Activated B cell treated with CpG ODN at 0.5 μM for 24 hours (primary cell): ENCODE measurements around the gene KLHDC10. TPM values are rescaled to one million over a fixed set of nuclear protein-coding genes. Genes with fewer than 3 reads are reported as not detected.

Experiments
- ATAC-seq: fragments of 200-7000 bp; cut with Tn5 transposase; one replicate; pipeline ENCODE4 v1.10.0; 2021; ENCODE audit warnings: low read depth, mild to moderate bottlenecking, moderate library complexity
- CTCF ChIA-PET: fragments of 350-600 bp; sonication (Branson Sonifier 250); formaldehyde crosslinking; loops from one replicate; lab custom pipeline; 2021; ENCODE audit warnings: antibody characterized with exemption; lab: Charles Lee
- POLR2A ChIA-PET: fragments of 350-600 bp; sonication (Branson Sonifier 250); formaldehyde crosslinking; loops from one replicate; lab custom pipeline; 2021; ENCODE audit warnings: antibody characterized with exemption; lab: Charles Lee
- DNase-seq: peaks from one replicate; pipeline ENCODE4 v3.0.0; 2022
- H3K27ac Mint-ChIP-seq: one replicate; pipeline ENCODE4 v1.8.0; 2020; ENCODE audit warnings: mixed read lengths
- H3K27me3 Mint-ChIP-seq: one replicate; pipeline ENCODE4 v1.8.0; 2021; ENCODE audit warnings: mixed read lengths
- H3K36me3 Mint-ChIP-seq: one replicate; pipeline ENCODE4 v1.8.0; 2021; ENCODE audit warnings: low read depth, mixed read lengths
- H3K4me1 Mint-ChIP-seq: one replicate; pipeline ENCODE4 v1.8.0; 2021; ENCODE audit warnings: mixed read lengths
- H3K4me3 Mint-ChIP-seq: one replicate; pipeline ENCODE4 v1.8.0; 2020; ENCODE audit warnings: mild to moderate bottlenecking, mixed read lengths
- H3K9me3 Mint-ChIP-seq: one replicate; pipeline ENCODE4 v1.8.0; 2020; ENCODE audit warnings: mixed read lengths
- intact Hi-C: fragments of 100-400 bp; cut with micrococcal nuclease; formaldehyde crosslinking; loops from one replicate; pipeline ENCODE4 v1.15.1; 2024
- total RNA-seq: library from RNA; stranded (reverse); gene quantifications from 2 replicates; pipeline ENCODE4 v1.2.3, GENCODE V29; 2022
- TF ChIP-seq, protein P1 (sequence below): fragments of 200-600 bp; IDR thresholded peaks from one replicate; pipeline ENCODE4 v1.8.0; 2022; ENCODE audit warnings: antibody characterized with exemption, mild to moderate bottlenecking

KLHDC10 gene
- total RNA-seq, 1 donor from 2014 or later = 21.0 TPM

DNA sequence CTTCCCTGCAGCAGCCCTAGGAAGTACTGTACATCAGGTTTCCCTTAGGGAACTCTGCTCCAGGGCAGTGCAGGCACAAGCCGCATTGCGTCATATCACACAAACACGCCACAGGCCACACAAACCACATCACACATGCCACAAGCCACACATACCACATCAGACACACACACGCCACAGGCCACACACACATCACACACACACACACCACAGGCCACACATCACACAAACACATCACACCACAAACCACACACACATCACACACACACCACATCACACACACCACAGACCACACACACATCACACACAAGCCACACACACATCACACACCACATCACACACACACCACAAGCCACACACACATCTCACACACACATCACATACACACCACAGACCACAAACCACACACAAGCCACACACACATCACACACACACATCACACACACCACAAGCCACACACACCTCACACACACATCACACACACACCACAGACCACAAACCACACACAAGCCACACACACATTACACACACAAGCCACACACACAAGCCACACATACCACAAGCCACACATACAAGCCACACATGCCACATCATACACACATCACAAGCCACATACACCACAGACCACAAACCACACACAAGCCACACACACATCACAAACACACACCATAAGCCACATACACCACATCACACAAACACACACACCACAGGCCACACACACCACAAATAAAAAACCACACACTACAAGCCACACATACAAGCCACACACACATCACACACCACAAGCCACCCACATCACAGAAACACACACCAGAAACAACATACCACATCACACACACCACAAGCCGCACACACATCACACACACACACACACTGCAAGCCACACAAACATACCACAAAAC is 81.5 kb downstream of the KLHDC10 start:
- ATAC-seq = no peak
- DNase-seq = no peak
- H3K4me1 Mint-ChIP-seq = peaks cover 37% of the 10 kb centered on the region
- H3K27ac Mint-ChIP-seq = no peak overlapping the region
- no peaks in the 10 kb centered on the region for H3K36me3 Mint-ChIP-seq
- POLR2A ChIA-PET = interaction anchor here (0.6 to 3.4 kb wide), 4 partner anchors 8 to 685 kb away, joined by 3 to 17 read pairs (median 9); partner anchors contain the start of gene TMEM209
- intact Hi-C loops = no loop called here
- TF ChIP-seq, protein P1, sequence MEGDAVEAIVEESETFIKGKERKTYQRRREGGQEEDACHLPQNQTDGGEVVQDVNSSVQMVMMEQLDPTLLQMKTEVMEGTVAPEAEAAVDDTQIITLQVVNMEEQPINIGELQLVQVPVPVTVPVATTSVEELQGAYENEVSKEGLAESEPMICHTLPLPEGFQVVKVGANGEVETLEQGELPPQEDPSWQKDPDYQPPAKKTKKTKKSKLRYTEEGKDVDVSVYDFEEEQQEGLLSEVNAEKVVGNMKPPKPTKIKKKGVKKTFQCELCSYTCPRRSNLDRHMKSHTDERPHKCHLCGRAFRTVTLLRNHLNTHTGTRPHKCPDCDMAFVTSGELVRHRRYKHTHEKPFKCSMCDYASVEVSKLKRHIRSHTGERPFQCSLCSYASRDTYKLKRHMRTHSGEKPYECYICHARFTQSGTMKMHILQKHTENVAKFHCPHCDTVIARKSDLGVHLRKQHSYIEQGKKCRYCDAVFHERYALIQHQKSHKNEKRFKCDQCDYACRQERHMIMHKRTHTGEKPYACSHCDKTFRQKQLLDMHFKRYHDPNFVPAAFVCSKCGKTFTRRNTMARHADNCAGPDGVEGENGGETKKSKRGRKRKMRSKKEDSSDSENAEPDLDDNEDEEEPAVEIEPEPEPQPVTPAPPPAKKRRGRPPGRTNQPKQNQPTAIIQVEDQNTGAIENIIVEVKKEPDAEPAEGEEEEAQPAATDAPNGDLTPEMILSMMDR = no peak
- no peaks in the 10 kb centered on the region for H3K27me3 Mint-ChIP-seq
- CTCF ChIA-PET = no interaction called here
- peaks cover 2% of the 10 kb centered on the region for H3K9me3 Mint-ChIP-seq
- H3K4me3 Mint-ChIP-seq = no peak overlapping the region

DNA sequence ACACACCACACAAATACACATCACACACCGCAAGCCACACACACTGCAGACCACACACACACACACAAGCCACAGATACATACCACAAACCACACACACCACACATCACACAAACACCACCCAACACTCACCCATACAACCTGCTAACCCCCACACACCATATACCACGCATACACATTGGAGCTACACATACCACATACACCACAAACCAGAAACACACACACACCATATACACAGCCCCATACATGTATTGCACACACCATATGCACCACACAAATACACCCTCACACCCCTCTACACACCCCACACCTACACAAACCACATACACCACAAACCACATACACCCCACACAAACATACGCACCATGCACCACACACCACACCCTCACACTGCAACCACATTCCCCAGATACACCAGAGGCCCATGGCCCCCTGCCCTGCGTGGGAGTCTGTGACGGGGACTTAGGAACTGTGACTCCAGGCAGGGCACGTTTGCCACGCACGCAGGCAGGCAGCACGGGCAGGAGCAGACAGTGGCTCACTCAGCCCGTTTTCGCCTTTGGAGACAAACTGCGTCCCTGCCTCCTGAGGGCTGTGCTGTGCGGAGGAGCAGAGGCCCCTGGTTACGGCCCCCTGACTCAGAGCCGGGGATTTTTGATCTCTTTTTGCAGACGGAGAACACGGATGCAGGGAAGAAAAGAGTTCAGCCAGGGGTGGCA is 82.3 kb downstream of the KLHDC10 start:
- Mint-ChIP-seq H3K27ac (no peak overlapping the region), H3K9me3 (peaks cover 2% of the 10 kb centered on the region), H3K4me3 (no peak overlapping the region), H3K36me3 (peaks cover 3% of the 10 kb centered on the region), H3K27me3 (no peaks in the 10 kb centered on the region), H3K4me1 (peaks cover 36% of the 10 kb centered on the region)
- TF ChIP-seq, protein P1 = no peak
- ATAC-seq = no peak
- ChIA-PET POLR2A (interaction anchor here (2.2 kb wide), 1 partner anchor 11 kb away, joined by 8 read pairs; no protein-coding TSS in a partner anchor), CTCF (no interaction called here)
- intact Hi-C loops = no loop called here
- DNase-seq = no peak

DNA sequence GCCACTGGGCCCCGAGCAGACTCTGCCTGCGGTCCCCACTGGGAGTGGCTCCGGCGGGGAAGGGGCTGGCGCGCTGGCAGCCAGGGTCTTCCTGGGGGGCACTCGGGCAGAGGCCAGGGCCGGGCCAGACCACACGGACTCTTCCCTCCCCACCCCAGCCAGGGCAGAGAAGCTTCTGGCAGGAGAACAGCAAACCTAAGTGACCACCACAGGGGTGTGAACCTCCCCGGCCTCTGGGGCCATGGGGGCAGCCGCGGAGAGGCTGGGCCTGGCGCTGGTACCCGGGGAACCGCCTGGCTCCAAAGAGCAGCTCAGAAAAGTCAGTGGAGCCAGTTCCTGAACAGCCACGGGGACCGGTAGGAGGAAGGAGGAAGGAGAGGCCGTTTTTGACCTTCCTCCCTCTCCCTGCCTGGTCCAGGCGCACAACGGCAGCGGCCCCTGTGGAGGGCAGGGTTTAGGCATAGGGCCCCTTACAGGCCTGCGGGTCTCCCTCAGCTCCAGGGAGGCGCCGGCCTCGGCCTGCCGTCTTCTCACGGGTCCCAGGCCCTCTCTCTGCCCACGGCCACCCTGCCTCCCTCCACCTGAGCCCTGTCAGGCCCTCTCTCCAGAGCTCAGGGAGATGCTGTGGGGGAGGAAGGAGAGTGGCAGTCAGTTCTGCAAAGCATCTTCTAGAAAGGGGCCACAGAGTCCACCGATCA is 83.0 kb downstream of the KLHDC10 start:
- no peak overlapping the region for H3K27ac Mint-ChIP-seq
- H3K4me3 Mint-ChIP-seq = no peak overlapping the region
- H3K9me3 Mint-ChIP-seq = peaks cover 2% of the 10 kb centered on the region
- H3K4me1 Mint-ChIP-seq = peaks cover 29% of the 10 kb centered on the region
- ATAC-seq (no peak), DNase-seq (no peak)
- TF ChIP-seq, protein P1 = no peak
- peaks cover 7% of the 10 kb centered on the region for H3K36me3 Mint-ChIP-seq
- ChIA-PET CTCF (no interaction called here), POLR2A (interaction anchor here (2.2 kb wide), 1 partner anchor 12 kb away, joined by 8 read pairs; no protein-coding TSS in a partner anchor)
- no peaks in the 10 kb centered on the region for H3K27me3 Mint-ChIP-seq
- intact Hi-C loops = no loop called here

DNA sequence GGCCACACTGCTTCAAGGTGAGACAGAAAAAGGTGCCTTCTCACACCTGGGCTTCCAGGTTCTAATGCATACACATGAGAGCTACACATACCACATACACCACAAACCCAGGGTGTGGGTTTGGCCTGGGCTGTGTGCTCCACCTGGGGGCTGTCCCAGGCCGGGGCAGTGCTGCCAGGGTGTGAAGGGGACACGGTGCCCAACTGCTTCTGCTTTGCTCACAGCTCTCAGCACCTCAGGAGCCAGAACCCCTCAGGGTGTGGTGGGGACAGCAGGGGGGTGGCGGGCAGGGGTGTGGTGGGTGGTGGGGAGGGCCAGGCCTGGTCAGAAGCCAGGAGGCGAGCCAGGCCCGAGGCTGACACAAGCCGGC is 83.8 kb downstream of the KLHDC10 start:
- DNase-seq = no peak

More for the DNA sequence above, 83.8 kb downstream of the KLHDC10 start:
- H3K36me3 Mint-ChIP-seq = peaks cover 9% of the 10 kb centered on the region
- peaks cover 21% of the 10 kb centered on the region for H3K4me1 Mint-ChIP-seq
- no peaks in the 10 kb centered on the region for H3K27me3 Mint-ChIP-seq
- H3K27ac Mint-ChIP-seq = no peak overlapping the region
- intact Hi-C loops = no loop called here
- TF ChIP-seq, protein P1 = no peak
- ChIA-PET CTCF (no interaction called here), POLR2A (interaction anchor here (2.2 kb wide), 1 partner anchor 13 kb away, joined by 8 read pairs; no protein-coding TSS in a partner anchor)
- ATAC-seq = no peak
- peaks cover 2% of the 10 kb centered on the region for H3K9me3 Mint-ChIP-seq
- H3K4me3 Mint-ChIP-seq = no peak overlapping the region
